ENCODE results near the gene EGFR.
"Not testable (repeated sequence)": the region's sequence is repeated elsewhere in the genome, so short reads cannot be mapped to it uniquely, and the experiment has no call there.

The EGFR gene

DNA sequence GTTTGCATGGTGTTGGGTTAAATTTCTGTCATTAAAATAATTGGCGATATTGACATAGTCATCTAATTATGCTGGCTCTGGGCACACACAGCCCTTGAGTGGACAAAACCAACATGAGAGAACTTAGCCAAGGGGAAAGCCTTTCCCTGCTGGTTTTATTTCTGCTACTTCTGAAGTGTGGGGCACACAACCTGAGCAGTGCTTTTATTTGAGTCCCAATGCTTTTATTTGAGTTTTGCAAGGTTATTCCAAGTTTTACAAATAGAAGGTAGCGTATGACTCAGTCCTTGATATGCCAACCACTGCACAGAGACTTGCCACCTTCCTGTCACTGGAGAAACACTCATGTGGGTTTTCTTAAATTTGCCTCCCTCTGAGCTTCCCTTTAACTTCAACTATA is 145.7 kb downstream of the EGFR start:
- FAIRE-seq (no peak), DNase-seq (ENCODE audit: low spot score) (no peak)

DNA sequence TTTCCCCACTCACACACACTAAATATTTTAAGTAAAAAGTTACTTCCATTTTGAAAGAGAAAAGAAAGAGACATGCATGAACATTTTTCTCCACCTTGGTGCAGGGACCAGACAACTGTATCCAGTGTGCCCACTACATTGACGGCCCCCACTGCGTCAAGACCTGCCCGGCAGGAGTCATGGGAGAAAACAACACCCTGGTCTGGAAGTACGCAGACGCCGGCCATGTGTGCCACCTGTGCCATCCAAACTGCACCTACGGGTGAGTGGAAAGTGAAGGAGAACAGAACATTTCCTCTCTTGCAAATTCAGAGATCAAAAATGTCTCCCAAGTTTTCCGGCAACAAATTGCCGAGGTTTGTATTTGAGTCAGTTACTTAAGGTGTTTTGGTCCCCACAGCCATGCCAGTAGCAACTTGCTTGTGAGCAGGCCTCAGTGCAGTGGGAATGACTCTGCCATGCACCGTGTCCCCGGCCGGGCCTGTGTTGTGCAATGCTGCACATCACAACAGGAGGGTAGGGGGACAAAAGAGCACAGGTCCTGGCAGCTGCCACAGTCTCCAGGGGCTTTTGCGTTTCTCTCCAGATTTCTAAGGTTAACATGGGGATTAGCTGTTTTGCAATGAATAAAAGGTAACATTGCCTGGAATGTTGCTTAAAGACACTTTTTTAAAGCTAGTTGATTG is 146.5 kb downstream of the EGFR start:
- DNase-seq (ENCODE audit: low spot score) = no peak
- FAIRE-seq = no peak

DNA sequence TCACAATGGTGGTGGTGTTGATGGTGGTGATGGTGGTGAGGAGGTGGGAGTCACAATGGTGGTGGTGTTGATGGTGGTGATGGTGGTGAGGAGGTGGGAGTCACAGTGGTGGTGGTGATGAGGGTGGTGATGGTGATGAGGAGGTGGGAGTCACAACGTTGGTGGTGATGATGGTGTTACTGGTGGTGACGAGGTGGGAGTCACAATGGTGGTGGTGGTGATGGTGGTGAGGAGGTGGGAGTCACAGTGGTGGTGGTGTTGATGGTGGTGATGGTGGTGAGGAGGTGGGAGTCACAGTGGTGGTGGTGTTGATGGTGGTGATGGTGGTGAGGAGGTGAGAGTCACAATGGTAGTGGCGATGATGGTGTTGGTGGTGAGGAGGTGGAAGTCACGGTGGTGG is 148.5 kb downstream of the EGFR start:
- peak; percentile 100 for FAIRE-seq
- DNase-seq (ENCODE audit: low spot score) = not testable (repeated sequence)

DNA sequence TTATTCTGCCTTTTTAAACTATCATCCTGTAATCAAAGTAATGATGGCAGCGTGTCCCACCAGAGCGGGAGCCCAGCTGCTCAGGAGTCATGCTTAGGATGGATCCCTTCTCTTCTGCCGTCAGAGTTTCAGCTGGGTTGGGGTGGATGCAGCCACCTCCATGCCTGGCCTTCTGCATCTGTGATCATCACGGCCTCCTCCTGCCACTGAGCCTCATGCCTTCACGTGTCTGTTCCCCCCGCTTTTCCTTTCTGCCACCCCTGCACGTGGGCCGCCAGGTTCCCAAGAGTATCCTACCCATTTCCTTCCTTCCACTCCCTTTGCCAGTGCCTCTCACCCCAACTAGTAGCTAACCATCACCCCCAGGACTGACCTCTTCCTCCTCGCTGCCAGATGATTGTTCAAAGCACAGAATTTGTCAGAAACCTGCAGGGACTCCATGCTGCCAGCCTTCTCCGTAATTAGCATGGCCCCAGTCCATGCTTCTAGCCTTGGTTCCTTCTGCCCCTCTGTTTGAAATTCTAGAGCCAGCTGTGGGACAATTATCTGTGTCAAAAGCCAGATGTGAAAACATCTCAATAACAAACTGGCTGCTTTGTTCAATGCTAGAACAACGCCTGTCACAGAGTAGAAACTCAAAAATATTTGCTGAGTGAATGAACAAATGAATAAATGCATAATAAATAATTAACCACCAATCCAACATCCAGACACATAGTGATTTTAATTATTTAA is 151.7 kb downstream of the EGFR start:
- DNase-seq (ENCODE audit: low spot score) = no peak
- no peak for FAIRE-seq

DNA sequence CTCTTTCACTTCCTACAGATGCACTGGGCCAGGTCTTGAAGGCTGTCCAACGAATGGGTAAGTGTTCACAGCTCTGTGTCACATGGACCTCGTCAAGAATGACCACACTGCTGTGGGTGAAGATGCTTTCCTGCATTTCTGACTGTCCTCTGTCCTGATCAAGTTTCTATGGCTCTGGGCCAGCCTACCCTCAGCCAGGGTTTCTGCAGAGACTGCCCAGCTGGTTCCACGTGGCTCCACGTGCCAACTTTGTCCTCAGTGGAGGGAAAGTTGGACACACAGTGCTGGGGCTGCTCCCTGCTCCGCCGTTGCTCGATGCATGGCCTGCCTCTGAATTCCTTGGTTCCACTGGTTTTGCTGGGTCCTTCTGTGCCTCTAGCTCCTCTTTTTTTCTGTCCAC is 152.3 kb downstream of the EGFR start:
- no peak for FAIRE-seq
- DNase-seq (ENCODE audit: low spot score) = no peak

DNA sequence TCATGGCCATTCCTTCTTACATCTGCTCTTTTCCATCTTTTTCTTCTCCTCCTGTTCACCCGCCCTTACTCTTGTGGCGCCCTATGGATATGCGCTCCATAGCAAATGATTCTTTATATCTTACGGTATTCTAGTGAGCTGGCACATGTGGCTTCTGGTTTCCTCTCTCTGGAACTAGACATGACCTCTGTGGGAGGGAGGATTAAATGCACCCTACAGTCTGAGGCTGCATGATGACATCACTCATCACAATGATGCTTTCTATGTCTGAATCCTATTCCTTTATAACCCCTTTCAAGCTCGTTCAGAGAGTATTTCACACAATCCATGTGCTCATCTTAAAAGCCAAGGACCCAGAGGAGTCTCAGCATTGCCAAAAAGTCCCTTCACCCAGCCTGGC is 153.3 kb downstream of the EGFR start:
- FAIRE-seq (no peak), DNase-seq (ENCODE audit: low spot score) (no peak)

DNA sequence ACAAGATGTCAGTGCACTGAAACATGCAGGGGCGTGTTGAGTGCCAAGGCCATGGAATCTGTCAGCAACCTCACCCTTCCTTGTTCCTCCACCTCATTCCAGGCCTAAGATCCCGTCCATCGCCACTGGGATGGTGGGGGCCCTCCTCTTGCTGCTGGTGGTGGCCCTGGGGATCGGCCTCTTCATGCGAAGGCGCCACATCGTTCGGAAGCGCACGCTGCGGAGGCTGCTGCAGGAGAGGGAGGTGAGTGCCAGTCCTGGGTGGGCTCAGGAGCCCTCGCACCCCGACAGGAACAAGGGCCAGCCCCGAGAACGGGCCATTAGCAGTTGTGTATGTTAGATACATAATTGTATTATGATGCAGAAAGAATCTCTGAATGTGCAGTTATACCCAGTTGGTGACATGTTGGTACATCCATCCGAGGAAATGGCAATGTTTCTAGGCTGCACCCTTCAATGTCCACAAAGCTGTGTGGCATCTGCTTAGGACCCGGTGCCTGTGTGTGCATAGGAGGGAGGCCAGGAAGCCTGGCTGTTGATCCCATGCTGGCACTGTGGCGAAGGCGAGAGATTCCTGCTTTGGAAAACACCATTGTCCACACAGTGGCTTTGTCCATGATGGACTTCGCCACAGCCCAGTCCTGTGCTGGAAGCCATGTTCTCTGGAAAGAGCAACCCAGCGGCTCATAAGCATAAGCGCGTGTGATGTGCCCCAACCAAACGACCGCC is 154.2 kb downstream of the EGFR start:
- FAIRE-seq = peak; percentile 56
- DNase-seq (ENCODE audit: low spot score) = no peak

DNA sequence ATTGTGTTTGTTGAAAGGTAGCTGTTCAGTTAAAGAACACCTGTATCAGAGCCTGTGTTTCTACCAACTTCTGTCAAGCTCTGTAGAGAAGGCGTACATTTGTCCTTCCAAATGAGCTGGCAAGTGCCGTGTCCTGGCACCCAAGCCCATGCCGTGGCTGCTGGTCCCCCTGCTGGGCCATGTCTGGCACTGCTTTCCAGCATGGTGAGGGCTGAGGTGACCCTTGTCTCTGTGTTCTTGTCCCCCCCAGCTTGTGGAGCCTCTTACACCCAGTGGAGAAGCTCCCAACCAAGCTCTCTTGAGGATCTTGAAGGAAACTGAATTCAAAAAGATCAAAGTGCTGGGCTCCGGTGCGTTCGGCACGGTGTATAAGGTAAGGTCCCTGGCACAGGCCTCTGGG is 154.9 kb downstream of the EGFR start:
- DNase-seq (ENCODE audit: low spot score) = no peak
- no peak for FAIRE-seq

DNA sequence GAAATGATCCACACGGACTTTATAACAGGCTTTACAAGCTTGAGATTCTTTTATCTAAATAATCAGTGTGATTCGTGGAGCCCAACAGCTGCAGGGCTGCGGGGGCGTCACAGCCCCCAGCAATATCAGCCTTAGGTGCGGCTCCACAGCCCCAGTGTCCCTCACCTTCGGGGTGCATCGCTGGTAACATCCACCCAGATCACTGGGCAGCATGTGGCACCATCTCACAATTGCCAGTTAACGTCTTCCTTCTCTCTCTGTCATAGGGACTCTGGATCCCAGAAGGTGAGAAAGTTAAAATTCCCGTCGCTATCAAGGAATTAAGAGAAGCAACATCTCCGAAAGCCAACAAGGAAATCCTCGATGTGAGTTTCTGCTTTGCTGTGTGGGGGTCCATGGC is 155.6 kb downstream of the EGFR start:
- DNase-seq (ENCODE audit: low spot score) (no peak), FAIRE-seq (peak; percentile 68)

DNA sequence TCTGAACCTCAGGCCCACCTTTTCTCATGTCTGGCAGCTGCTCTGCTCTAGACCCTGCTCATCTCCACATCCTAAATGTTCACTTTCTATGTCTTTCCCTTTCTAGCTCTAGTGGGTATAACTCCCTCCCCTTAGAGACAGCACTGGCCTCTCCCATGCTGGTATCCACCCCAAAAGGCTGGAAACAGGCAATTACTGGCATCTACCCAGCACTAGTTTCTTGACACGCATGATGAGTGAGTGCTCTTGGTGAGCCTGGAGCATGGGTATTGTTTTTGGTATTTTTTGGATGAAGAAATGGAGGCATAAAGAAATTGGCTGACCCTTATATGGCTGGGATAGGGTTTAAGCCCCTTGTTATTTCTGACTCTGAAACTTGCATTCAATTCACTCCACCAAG is 156.0 kb downstream of the EGFR start:
- FAIRE-seq (no peak), DNase-seq (ENCODE audit: low spot score) (no peak)

DNA sequence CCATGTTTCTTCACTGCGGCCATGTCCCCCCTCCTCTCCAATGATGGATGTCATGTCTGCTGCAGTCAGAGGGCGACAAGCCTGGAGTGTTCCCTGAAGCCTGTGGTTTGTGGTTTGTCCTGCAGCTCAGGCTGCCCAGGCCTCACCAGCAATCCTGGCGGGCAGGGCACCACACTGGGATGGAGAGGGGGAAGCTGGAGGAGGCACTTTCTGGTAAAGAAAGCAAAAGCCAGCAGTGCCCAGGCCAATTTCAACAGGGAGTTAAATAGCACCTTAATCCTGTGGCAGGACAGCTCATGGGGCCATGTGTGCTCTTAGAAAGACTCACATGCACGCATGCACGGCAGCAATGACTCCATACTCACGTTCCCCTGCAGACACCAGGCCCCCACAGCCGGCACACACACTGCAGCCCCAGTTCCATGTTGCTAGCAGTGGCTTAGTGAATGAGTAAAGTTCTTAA is 158.3 kb downstream of the EGFR start:
- DNase-seq (ENCODE audit: low spot score) = peak; percentile 61
- peak; percentile 76 for FAIRE-seq

DNA sequence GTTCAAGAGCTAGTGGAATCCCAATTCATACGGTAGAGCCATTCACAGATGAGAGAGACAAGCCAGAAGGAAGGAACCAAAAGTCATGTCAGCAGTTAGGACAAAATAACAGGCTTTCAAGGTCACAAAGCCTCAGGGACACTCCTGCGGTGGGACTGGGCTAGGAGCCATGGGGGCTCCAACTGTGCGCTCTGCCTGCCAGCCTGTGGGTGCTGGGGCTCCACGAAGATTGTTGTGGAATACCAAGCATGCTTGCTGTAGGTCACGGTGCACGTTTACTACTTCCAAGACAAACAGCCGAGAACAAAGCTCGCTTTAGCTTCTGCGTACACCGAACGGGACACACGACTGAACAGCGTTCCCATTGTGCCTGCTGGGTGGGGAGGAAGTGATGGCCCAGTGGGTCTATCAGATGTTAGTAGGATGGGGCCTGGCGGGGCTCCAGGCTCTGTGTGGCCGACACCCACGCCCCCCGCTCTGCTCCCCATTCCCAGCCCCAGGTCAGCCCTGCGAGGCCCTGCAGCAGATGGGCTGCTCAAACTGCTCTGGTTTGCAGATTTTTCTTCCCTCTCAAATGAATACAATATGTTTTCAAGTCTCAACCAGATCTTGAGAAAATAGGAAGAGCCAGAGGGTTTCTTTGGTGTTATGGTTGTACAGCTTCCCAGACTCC is 158.9 kb downstream of the EGFR start:
- DNase-seq (ENCODE audit: low spot score) = peak; percentile 43
- FAIRE-seq = peak; percentile 84

DNA sequence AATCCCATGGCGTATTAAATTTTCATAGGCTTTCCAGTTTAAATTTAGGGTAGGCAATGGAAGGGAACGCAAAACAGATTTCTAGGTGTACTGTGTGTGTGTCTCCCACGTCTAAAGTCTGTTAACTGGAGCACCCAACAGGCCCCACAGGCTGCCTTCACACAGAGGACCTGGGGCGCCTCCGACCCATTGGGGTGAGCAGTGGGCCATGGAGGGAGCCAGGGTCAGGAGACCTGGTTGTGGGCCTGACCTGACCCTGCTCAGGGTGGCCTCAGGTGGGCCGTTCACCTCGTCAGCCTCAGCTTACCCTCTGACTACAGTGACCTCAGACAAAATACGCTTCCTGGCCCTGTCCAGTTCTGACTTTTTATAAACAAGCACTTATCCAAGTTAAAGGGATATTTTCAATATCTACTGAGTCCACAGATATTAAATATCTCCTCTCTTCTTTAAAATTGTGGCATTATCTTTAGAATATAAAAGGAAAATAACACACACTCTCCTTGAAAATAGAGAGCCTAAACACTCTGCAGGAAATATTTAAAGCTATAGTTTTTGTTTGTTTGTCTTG is 159.6 kb downstream of the EGFR start:
- DNase-seq (ENCODE audit: low spot score) = no peak
- no peak for FAIRE-seq

DNA sequence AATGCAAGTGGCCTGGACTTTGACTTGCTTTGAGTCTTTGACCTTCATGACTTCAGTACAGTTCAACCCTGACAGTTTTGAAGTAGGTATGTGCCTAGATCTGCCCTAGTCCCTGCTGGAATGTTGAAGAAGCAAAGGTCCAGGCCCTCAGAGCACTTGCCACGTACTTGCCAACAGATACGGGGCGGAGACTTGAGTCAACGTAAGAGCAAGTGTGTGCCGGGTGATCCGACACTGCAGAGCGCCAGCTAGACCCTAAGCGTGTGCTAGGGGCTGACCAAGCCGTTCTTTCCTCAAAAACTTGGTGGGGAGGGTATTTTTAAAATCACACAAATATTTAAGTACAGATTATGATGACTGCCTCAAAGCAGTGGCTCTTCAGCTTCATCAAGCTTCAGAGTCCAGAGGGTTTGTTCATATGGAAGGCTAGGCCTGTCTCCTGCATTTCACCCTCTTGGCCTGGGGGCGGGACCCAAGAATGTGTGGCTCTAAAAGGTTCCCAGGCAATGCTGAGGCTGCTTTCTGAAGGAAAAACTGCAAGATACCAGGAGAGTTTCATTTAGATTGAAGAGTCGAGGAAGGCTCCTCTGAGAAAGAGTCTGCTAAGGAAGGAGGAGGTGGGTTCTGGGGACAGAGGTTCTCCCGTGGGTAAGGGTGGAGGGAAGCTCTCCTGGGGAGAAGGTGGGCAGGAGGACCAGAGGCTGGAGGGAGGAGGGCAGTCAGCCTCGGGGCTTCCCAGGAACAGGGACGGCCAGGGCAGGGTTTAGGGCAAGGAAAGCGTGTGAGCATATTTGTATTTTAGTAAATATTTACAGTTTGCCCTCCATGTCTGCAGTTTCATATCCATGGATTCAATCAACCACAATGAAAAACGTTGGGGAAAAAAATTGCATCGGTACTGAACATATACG is 160.3 kb downstream of the EGFR start:
- no peak for FAIRE-seq

DNA sequence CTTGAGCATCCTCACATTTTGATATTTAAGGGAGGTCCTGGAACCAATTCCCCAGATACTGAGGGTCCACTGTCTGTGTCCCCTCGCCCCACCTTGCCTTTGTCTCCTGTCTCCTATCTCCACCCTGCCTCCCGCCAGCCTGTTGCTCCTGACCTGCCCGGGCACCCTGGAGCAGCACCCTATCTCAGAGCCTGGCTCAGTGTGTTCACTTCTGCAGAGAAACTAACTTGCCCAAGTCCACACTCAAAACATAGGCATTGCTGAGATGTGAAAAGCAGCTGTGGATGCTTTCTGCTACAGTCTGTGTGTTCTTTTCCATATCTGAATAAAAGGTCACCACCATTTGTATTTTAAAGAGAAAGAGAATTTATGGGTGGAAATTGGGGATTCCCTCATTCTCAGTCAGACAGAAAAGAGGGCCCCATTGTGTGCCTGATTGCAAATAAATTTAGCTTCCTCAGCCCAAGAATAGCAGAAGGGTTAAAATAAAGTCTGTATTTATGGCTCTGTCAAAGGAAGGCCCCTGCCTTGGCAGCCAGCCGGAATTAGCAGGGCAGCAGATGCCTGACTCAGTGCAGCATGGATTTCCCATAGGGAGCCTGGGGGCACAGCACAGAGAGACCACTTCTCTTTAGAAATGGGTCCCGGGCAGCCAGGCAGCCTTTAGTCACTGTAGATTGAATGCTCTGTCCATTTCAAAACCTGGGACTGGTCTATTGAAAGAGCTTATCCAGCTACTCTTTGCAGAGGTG is 161.3 kb downstream of the EGFR start:
- FAIRE-seq = no peak
- DNase-seq (ENCODE audit: low spot score) = no peak

More for the DNA sequence above, 160.3 kb downstream of the EGFR start:
- DNase-seq (ENCODE audit: low spot score) = no peak

DNA sequence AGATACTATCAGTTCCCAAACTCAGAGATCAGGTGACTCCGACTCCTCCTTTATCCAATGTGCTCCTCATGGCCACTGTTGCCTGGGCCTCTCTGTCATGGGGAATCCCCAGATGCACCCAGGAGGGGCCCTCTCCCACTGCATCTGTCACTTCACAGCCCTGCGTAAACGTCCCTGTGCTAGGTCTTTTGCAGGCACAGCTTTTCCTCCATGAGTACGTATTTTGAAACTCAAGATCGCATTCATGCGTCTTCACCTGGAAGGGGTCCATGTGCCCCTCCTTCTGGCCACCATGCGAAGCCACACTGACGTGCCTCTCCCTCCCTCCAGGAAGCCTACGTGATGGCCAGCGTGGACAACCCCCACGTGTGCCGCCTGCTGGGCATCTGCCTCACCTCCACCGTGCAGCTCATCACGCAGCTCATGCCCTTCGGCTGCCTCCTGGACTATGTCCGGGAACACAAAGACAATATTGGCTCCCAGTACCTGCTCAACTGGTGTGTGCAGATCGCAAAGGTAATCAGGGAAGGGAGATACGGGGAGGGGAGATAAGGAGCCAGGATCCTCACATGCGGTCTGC is 162.2 kb downstream of the EGFR start:
- DNase-seq (ENCODE audit: low spot score) (no peak), FAIRE-seq (peak; percentile 96)

DNA sequence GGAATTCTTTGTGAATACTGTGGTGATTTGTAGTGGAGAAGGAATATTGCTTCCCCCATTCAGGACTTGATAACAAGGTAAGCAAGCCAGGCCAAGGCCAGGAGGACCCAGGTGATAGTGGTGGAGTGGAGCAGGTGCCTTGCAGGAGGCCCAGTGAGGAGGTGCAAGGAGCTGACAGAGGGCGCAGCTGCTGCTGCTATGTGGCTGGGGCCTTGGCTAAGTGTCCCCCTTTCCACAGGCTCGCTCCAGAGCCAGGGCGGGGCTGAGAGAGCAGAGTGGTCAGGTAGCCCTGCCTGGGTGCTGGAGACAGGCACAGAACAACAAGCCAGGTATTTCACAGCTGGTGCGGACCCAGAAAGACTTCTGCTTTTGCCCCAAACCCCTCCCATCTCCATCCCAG is 162.9 kb downstream of the EGFR start:
- DNase-seq (ENCODE audit: low spot score) = no peak
- FAIRE-seq = no peak

DNA sequence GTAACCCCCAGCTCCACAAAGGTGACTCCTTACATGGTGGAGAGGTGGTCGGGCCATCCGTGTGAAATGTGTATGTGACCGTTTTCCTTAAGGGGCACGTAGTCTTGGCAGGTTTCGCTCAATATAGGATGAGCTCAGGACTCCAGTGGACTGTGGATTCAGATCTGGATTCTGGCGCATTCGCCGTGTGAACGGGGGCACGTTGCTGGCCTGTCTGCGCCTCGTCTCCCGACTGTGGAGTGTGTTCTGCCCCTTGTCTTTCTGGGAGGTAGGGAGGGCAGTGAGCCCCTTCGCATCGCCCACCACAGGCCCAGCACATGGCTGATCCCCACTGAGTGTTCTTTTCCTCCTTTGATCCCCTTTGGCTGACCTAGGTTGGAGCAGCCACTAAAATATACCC is 165.1 kb downstream of the EGFR start:
- DNase-seq (ENCODE audit: low spot score) (no peak), FAIRE-seq (no peak)

DNA sequence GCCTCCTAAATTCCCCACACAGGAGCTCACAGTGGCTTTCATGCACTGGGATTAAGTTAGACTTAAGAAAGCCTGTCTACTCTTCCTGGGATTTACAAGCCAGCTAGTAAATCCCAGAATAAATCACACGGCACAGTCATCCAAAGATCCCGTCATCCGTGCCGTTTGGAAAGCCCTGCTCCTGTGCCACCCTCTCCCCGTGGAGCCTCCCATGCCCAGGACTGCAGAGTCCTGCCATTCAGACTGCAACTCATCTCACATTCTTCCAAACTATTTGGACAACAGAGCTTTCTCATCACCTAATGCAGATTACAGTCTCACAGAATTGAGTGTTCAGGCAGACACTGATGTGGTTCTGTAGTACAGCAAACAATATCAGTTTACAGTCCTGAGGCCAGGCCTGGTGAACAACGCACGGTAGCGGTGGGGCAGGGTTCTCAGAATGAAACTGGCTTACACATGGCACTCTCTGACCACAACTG is 166.5 kb downstream of the EGFR start:
- DNase-seq (ENCODE audit: low spot score) (no peak), FAIRE-seq (no peak)

Data from urothelium cell line (cell line).